ENCODE measurements around the gene MYL6. TPM values are rescaled to one million over a fixed set of nuclear protein-coding genes. Genes with fewer than 3 reads are reported as not detected.

MYL6 gene
- total RNA-seq, 1 experiment from 2014 or later: 554 TPM

- ChIA-PET RAD21 (ENCODE audit: low non-redundant PET in 1 of 2, low total read pairs in 2 of 2, uncharacterized antibody in 2 of 2, unreplicated experiment in 2 of 2) (interaction anchor here (0.7 to 1.2 kb wide), 3 partner anchors 37 to 71 kb away, joined by 3 to 4 read pairs (median 3); partner anchors contain the start of gene SMARCC2 (in 1 of the 2)), CTCF (interaction anchor here (0.5 to 3.3 kb wide), 11 partner anchors 10 to 181 kb away, joined by 3 to 29 read pairs (median 5); partner anchors contain the start of genes ESYT1, MYL6, MYL6B and PA2G4), POLR2A (interaction anchor here (0.6 to 4.6 kb wide), 22 partner anchors 10 to 1665 kb away, joined by 3 to 75 read pairs (median 4); partner anchors contain the start of genes ERBB3, ESYT1, MYL6 and PA2G4)
- no peaks in the 10 kb centered on the region for H3K9me3 ChIP-seq (ENCODE audit: control insufficient read depth in 1 of 2, insufficient read depth in 1 of 2, low read depth in 1 of 2, low read length in 2 of 2)
- H3K4me3 ChIP-seq (replicated peaks in 1 of 2; ENCODE audit: low read depth in 1 of 2, low read length in 2 of 2): peak within 1 kb of the TSS; percentile 80 to 82
- H3K79me2 ChIP-seq (ENCODE audit: insufficient read depth, low read length): peaks cover 18% of the 10 kb centered on the region
- no peaks in the 10 kb centered on the region for H3K9me2 ChIP-seq (ENCODE audit: insufficient read depth)
- no peaks in the 10 kb centered on the region for H3K27me3 ChIP-seq (ENCODE audit: insufficient read depth, low read length)
- peaks cover 23 to 34% of the 10 kb centered on the region in 2 experiments for H3K4me1 ChIP-seq (ENCODE audit: control insufficient read depth in 1 of 2, insufficient read depth in 2 of 2, low read length in 2 of 2)
- H4K20me1 ChIP-seq (ENCODE audit: insufficient read depth): no peaks in the 10 kb centered on the region
- peak; percentile 99 for DNase-seq (ENCODE audit: low read depth, low spot score)
- H3K27ac ChIP-seq (ENCODE audit: low read depth, low read length): peak within 1 kb of the TSS; percentile 93
- H3K4me2 ChIP-seq (ENCODE audit: low read length): peak within 1 kb of the TSS; percentile 88
- intact Hi-C loops (cut with micrococcal nuclease): loop anchor here (2.0 to 10.0 kb wide), 7 partner anchors 41 to 519 kb away; partner anchors contain the start of genes COQ10A, CS, MYL6 and SUOX
- ATAC-seq: peak; percentile 73
- no TSS peak for BruUV-seq (replicated peaks)
- peak within 1 kb of the TSS; percentile 92 for H3K9ac ChIP-seq (ENCODE audit: low read length)
- H3K36me3 ChIP-seq (ENCODE audit: control insufficient read depth in 1 of 2, insufficient read depth in 2 of 2, low read length in 2 of 2): peaks cover 7 to 36% of the 10 kb centered on the region in 2 experiments
- TF ChIP-seq ZFX (IDR thresholded peaks at IDR 0.05): peak; percentile 48
- peak; percentile 79 for TF ChIP-seq ZBTB33 (IDR thresholded peaks at IDR 0.05; ENCODE audit: extremely low read depth, insufficient replicate concordance, low read length)
- TF ChIP-seq YY1 (IDR thresholded peaks at IDR 0.05; ENCODE audit: extremely low read depth, insufficient replicate concordance, low read depth, low read length): peak; percentile 90
- peak; percentile 77 for TF ChIP-seq TCF7L2 (IDR thresholded peaks at IDR 0.05; ENCODE audit: borderline replicate concordance, extremely low read depth, insufficient read depth, insufficient read length)
- TF ChIP-seq CTCF (IDR thresholded peaks at IDR 0.05 in 2 of 3, conservative IDR thresholded peaks at IDR 0.05 in 1 of 3; ENCODE audit: borderline replicate concordance in 1 of 3, insufficient read depth in 1 of 3, low read depth in 2 of 3, low read length in 2 of 3): peak in 2 of 3 experiments; percentile 30 to 37; a peak in 3 of 6 replicates
- no peak for TF ChIP-seq SP1 (IDR thresholded peaks at IDR 0.05; ENCODE audit: low read depth)
- TF ChIP-seq POLR2A (IDR thresholded peaks at IDR 0.05; ENCODE audit: borderline replicate concordance, extremely low read depth, insufficient read depth, insufficient read length): peak; percentile 99
- TF ChIP-seq CEBPB (IDR thresholded peaks at IDR 0.05; ENCODE audit: low read depth): no peak
- TF ChIP-seq ELF1 (IDR thresholded peaks at IDR 0.05; ENCODE audit: borderline replicate concordance, low read depth): no peak
- peak; percentile 98 for TF ChIP-seq POLR2AphosphoS5 (IDR thresholded peaks at IDR 0.05; ENCODE audit: low read depth, low read length)
- no peak within 1 kb of the TSS for H2AFZ ChIP-seq (ENCODE audit: low read depth, low read length, poor library complexity, severe bottlenecking)
Measured at GRCh38 chr12:56117778-56118687, 40.1 kb upstream of the MYL6 start, which contains the start of gene ZC3H10. Gene ZC3H10, plus strand, starts transcription at chr12:56118266. Its CDS starts 2,297 bp downstream, at chr12:56120563.

Data from HCT116 (cell line).